H9 (cell line): ENCODE data around the gene MYRF. TPM values are rescaled to one million over a fixed set of nuclear protein-coding genes. Genes with fewer than 3 reads are reported as not detected.

ENCODE experiments used
- DNase-seq: peaks from one replicate; pipeline ENCODE4 v3.0.0-alpha.2; 2017
- H2AFZ ChIP-seq: one replicate; pipeline ENCODE4 v1.6.1; 2013; ENCODE audit warnings: mild to moderate bottlenecking, low read length, control low read depth, moderate library complexity
- H2AK5ac ChIP-seq: 2 replicates; pipeline ENCODE4 v1.6.1; 2013; ENCODE audit warnings: low read length, control low read depth, mixed read lengths; ENCODE audit not compliant: insufficient read length
- H2BK120ac ChIP-seq: one replicate; pipeline ENCODE4 v1.6.1; 2013; ENCODE audit warnings: low read depth, mild to moderate bottlenecking, low read length, control low read depth, inconsistent platforms; ENCODE audit not compliant: poor library complexity, severe bottlenecking
- H2BK12ac ChIP-seq: 2 replicates; pipeline ENCODE4 v1.6.1; 2013; ENCODE audit warnings: low read length, control low read depth, mixed read lengths, low read depth; ENCODE audit not compliant: insufficient read length
- H2BK15ac ChIP-seq: 2 replicates; pipeline ENCODE4 v1.6.1; 2013; ENCODE audit warnings: low read depth, low read length, control low read depth
- H2BK20ac ChIP-seq: one replicate; pipeline ENCODE4 v1.6.1; 2013; ENCODE audit warnings: low read depth, mild to moderate bottlenecking, low read length, control low read depth, inconsistent platforms; ENCODE audit not compliant: poor library complexity, severe bottlenecking
- H2BK5ac ChIP-seq: 2 replicates; pipeline ENCODE4 v1.6.1; 2013; ENCODE audit warnings: low read length, control low read depth, mixed read lengths; ENCODE audit not compliant: insufficient read length
- H3K14ac ChIP-seq: 2 replicates; pipeline ENCODE4 v1.6.1; 2013; ENCODE audit warnings: low read length, control low read depth; ENCODE audit not compliant: insufficient read depth
- H3K18ac ChIP-seq: 2 replicates; pipeline ENCODE4 v1.6.1; 2013; ENCODE audit warnings: low read depth, mild to moderate bottlenecking, mixed read lengths, low read length, control low read depth; ENCODE audit not compliant: insufficient read length
- H3K23ac ChIP-seq: 2 replicates; pipeline ENCODE4 v1.6.1; 2013; ENCODE audit warnings: low read length, control low read depth, mixed read lengths, low read depth; ENCODE audit not compliant: insufficient read length
- H3K23me2 ChIP-seq: 2 replicates; pipeline ENCODE4 v1.6.1; 2013; ENCODE audit warnings: low read depth, mild to moderate bottlenecking, mixed read lengths, low read length, control low read depth; ENCODE audit not compliant: insufficient read length, poor library complexity, severe bottlenecking
- H3K27ac ChIP-seq: 2 replicates; pipeline ENCODE4 v1.5.1; 2013; ENCODE audit warnings: low read length, control low read depth, mixed read lengths, low read depth; ENCODE audit not compliant: insufficient read length
- H3K27me3 ChIP-seq: 2 replicates; pipeline ENCODE4 v1.6.1; 2013; ENCODE audit warnings: low read length, control low read depth, inconsistent platforms; ENCODE audit not compliant: insufficient read depth
- H3K4ac ChIP-seq: 2 replicates; pipeline ENCODE4 v1.6.1; 2013; ENCODE audit warnings: low read depth, mild to moderate bottlenecking, control low read depth, inconsistent platforms, low read length, moderate library complexity
- H3K4me1 ChIP-seq: 2 replicates; pipeline ENCODE4 v1.6.1; 2013; ENCODE audit warnings: low read length, control low read depth, inconsistent platforms; ENCODE audit not compliant: insufficient read depth
- H3K4me2 ChIP-seq: 2 replicates; pipeline ENCODE4 v1.6.1; 2013; ENCODE audit warnings: low read length, control low read depth, mixed read lengths; ENCODE audit not compliant: insufficient read length, insufficient read depth
- H3K56ac ChIP-seq: 2 replicates; pipeline ENCODE4 v1.6.1; 2013; ENCODE audit warnings: low read depth, mild to moderate bottlenecking, mixed read lengths, low read length, control low read depth; ENCODE audit not compliant: insufficient read length
- H3K79me1 ChIP-seq: 2 replicates; pipeline ENCODE4 v1.6.1; 2013; ENCODE audit warnings: low read depth, mild to moderate bottlenecking, moderate library complexity, low read length, control low read depth, inconsistent platforms; ENCODE audit not compliant: insufficient read depth, poor library complexity, severe bottlenecking
- H3K79me2 ChIP-seq: 2 replicates; pipeline ENCODE4 v1.6.1; 2013; ENCODE audit warnings: low read length, control low read depth, inconsistent platforms; ENCODE audit not compliant: insufficient read depth
- H3K9ac ChIP-seq: 2 replicates; pipeline ENCODE4 v1.6.1; 2013; ENCODE audit warnings: low read length, control low read depth, mixed read lengths; ENCODE audit not compliant: insufficient read length; ENCODE audit errors: extremely low read depth
- H3K9me3 ChIP-seq: one replicate; pipeline ENCODE4 v1.6.1; 2013; ENCODE audit warnings: low read depth, low read length, inconsistent platforms; ENCODE audit not compliant: control insufficient read depth
- H3T11ph ChIP-seq: one replicate; pipeline ENCODE4 v1.6.1; 2013; ENCODE audit warnings: mild to moderate bottlenecking, low read length, control low read depth, inconsistent platforms
- H4K20me1 ChIP-seq: one replicate; pipeline ENCODE4 v1.6.1; 2013; ENCODE audit not compliant: control insufficient read depth, insufficient read length, insufficient read depth
- H4K5ac ChIP-seq: 2 replicates; pipeline ENCODE4 v1.6.1; 2013; ENCODE audit warnings: low read depth, mild to moderate bottlenecking, mixed read lengths, low read length, control low read depth; ENCODE audit not compliant: insufficient read length
- H4K8ac ChIP-seq: replicated peaks from 2 replicates; pipeline ENCODE4 v1.6.1; 2013; ENCODE audit warnings: low read length, control low read depth, mixed read lengths, low read depth; ENCODE audit not compliant: insufficient read length
- H4K91ac ChIP-seq: 2 replicates; pipeline ENCODE4 v1.6.1; 2013; ENCODE audit warnings: low read depth, mild to moderate bottlenecking, moderate library complexity, mixed read lengths, low read length, control low read depth; ENCODE audit not compliant: insufficient read length
- H3K27ac Mint-ChIP-seq, 3 experiments: 2 replicates in 2 of 3; 3 replicates in 1 of 3; pipeline ENCODE4 v1.8.0; 2020 to 2021; ENCODE audit warnings: mixed read lengths in 3 of 3, mild to moderate bottlenecking in 1 of 3, moderate library complexity in 1 of 3
- H3K27me3 Mint-ChIP-seq: 2 replicates; pipeline ENCODE4 v1.8.0; 2021; ENCODE audit warnings: low read depth, mild to moderate bottlenecking, moderate library complexity, mixed read lengths
- H3K36me3 Mint-ChIP-seq, 3 experiments: 2 replicates in 2 of 3; 3 replicates in 1 of 3; pipeline ENCODE4 v1.8.0; 2020 to 2021; ENCODE audit warnings: low read depth in 3 of 3, mixed read lengths in 3 of 3; ENCODE audit not compliant: insufficient read depth in 1 of 3
- H3K4me1 Mint-ChIP-seq, 2 experiments: 2 replicates each; pipeline ENCODE4 v1.8.0; 2020; ENCODE audit warnings: mixed read lengths in 2 of 2
- H3K4me3 Mint-ChIP-seq, 2 experiments: 2 replicates in 1 of 2; 3 replicates in 1 of 2; pipeline ENCODE4 v1.8.0; 2020 to 2021; ENCODE audit warnings: mild to moderate bottlenecking in 2 of 2, mixed read lengths in 2 of 2, moderate library complexity in 1 of 2
- H3K9me3 Mint-ChIP-seq, 2 experiments: 2 replicates in 1 of 2; 3 replicates in 1 of 2; pipeline ENCODE4 v1.8.0; 2020; ENCODE audit warnings: mild to moderate bottlenecking in 2 of 2, mixed read lengths in 2 of 2, moderate library complexity in 1 of 2
- WGBS: extraction: QIAGEN DNeasy Blood & Tissue Kit; methylation state at CpG from one replicate; pipeline ENCODE4 v1.1.7; 2013; ENCODE audit warnings: missing lambda C conversion rate, low lambda C conversion rate, mixed read lengths; ENCODE audit not compliant: insufficient read length; ENCODE audit errors: extremely low coverage; 5-methylcytosine and 5-hydroxymethylcytosine counted together
- total RNA-seq: library from RNA; stranded (reverse); gene quantifications from 2 replicates; pipeline ENCODE4 v1.2.1, GENCODE V29; 2021
- TF ChIP-seq, protein P1 (sequence below): fragments of 200-600 bp; sonication (generic); conservative IDR thresholded peaks from 3 replicates; pipeline ENCODE4 v1.8.0; 2021; ENCODE audit warnings: antibody characterized with exemption, mild to moderate bottlenecking

The MYRF gene
- total RNA-seq, 1 experiment from 2014 or later: 13.9 TPM

DNA sequence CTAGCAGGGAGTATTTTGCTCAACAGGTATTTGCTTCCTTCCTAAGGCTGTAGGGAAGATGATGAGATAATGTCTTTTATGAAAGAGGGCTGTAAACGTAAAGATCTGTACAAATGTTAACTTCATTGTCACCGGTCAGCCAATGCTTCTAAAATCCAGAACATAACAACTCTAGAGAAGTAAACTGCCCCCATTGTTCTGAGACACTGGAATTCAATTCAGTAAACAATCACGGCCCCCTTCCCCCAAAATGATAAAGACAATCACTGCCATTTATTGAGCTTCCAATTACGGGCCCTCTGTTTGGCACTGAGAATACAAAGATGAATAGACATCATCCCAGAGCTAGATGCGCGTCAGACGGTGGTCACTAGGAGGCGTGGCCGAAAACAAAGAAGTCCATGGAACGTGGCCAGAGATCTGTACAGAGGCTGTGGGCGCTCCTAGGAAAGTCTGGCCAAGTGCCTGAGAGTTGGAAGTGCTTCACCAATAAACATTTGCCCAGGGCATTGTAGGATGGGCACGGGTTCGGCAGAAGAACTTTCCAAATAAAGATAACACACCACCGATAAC, 39.4 kb downstream of the MYRF start:
- Histone ChIP-seq H2BK20ac (no peak overlapping the region), H3K79me2 (peaks cover 16% of the 10 kb centered on the region; the same call in 1 of the 2 replicates), H3K9ac (peak overlapping the region; percentile 85), H3K9me3 (no peaks in the 10 kb centered on the region), H3K4me2 (peak overlapping the region; percentile 78), H4K91ac (no peak overlapping the region), H2BK120ac (peak overlapping the region; percentile 74), H4K8ac (no peak overlapping the region), H3K79me1 (peaks cover 5% of the 10 kb centered on the region), H2BK15ac (no peak overlapping the region), H3K27me3 (no peaks in the 10 kb centered on the region), H3K4me1 (no peaks in the 10 kb centered on the region), H2BK5ac (peak overlapping the region; percentile 22), H2BK12ac (no peak overlapping the region), H3K27ac (peak overlapping the region; percentile 26), H3T11ph (no peak overlapping the region), H3K23me2 (peaks cover 3% of the 10 kb centered on the region), H3K23ac (no peak overlapping the region), H4K5ac (no peak overlapping the region), H3K4ac (peak overlapping the region; percentile 18; the same call in 1 of the 2 replicates), H3K56ac (peak overlapping the region; percentile 1), H3K18ac (peak overlapping the region; percentile 86), H2AK5ac (no peak overlapping the region), H3K14ac (peak overlapping the region; percentile 92; the same call in 1 of the 2 replicates), H4K20me1 (peaks cover 2% of the 10 kb centered on the region), H2AFZ (no peak overlapping the region)
- H3K4me1 Mint-ChIP-seq: peaks cover 16 to 21% of the 10 kb centered on the region in 2 experiments
- no CpG with 5 or more reads among the region's 14 CpGs for WGBS
- H3K27me3 Mint-ChIP-seq: no peaks in the 10 kb centered on the region; the same call in 1 of the 2 replicates
- peak overlapping the region; percentile 95 to 98 for H3K4me3 Mint-ChIP-seq
- H3K27ac Mint-ChIP-seq: peak overlapping the region; percentile 100
- no peak for DNase-seq
- TF ChIP-seq, protein P1, sequence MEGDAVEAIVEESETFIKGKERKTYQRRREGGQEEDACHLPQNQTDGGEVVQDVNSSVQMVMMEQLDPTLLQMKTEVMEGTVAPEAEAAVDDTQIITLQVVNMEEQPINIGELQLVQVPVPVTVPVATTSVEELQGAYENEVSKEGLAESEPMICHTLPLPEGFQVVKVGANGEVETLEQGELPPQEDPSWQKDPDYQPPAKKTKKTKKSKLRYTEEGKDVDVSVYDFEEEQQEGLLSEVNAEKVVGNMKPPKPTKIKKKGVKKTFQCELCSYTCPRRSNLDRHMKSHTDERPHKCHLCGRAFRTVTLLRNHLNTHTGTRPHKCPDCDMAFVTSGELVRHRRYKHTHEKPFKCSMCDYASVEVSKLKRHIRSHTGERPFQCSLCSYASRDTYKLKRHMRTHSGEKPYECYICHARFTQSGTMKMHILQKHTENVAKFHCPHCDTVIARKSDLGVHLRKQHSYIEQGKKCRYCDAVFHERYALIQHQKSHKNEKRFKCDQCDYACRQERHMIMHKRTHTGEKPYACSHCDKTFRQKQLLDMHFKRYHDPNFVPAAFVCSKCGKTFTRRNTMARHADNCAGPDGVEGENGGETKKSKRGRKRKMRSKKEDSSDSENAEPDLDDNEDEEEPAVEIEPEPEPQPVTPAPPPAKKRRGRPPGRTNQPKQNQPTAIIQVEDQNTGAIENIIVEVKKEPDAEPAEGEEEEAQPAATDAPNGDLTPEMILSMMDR: no peak
- no peaks in the 10 kb centered on the region for H3K9me3 Mint-ChIP-seq
- peaks cover 37 to 69% (median 67%) of the 10 kb centered on the region in 3 experiments for H3K36me3 Mint-ChIP-seq
